ENCODE measurements around the gene CHN2.

DNA sequence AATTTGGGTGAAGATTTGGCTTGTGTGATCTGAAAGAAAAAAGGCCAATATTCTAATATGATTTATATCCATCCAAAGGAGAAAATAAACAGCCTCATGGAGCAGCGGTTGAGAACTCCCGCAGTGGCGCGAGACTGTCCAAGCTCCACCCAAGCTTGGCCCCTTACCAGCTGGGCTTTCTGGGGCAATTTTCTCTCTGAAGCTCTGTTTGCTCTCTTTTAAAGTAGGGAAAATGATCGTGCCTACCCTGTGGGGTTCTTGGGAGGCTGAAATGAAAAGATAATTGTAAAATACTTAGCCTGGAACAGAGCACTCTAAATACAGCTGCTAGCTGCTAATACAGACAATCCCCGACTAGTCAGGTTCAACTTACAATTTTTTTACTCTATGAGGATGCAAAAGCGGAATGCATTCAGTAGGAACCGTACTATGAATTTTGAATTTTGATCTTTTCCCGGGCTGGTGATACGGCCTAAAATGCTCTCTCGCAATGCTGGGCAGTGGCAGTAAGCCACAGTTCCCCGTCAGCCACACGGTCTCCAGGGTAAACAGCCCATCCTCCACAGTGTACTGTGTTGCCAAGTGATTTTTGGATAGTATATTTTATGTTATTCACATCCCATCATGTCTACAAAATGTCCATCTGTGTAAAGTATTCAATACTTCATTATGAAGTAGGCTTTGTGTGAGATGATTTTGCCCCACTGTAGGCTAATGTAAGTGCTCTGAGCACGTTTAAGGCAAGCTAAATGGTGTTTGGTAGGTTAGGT lies 137.7 kb downstream of the CHN2 start:
- TF ChIP-seq POLR2AphosphoS5 (IDR thresholded peaks at IDR 0.05; ENCODE audit: low read depth, low read length) (no peak), POLR2A (IDR thresholded peaks at IDR 0.05; ENCODE audit: low read depth, low read length) (no peak), TAF1 (IDR thresholded peaks at IDR 0.05; ENCODE audit: low read depth, low read length) (no peak), SPI1 (IDR thresholded peaks at IDR 0.05; ENCODE audit: low read depth, low read length) (no peak)
